ENCODE measurements around the gene TTN.

TTN gene

GRCh38 chr2:178777577-178777976 is 29.6 kb downstream of the TTN start:
- Histone ChIP-seq H3K79me2 (ENCODE audit: insufficient read depth, low read length) (no peaks in the 10 kb centered on the region), H3K4me1 (ENCODE audit: insufficient read depth, low read length, poor library complexity, severe bottlenecking) (no peaks in the 10 kb centered on the region), H3F3A (ENCODE audit: low read depth) (no peaks in the 10 kb centered on the region), H4K20me1 (ENCODE audit: insufficient read depth, low read length, poor library complexity, severe bottlenecking) (no peaks in the 10 kb centered on the region), H3K9me2 (replicated peaks; ENCODE audit: low read depth, low read length) (no peaks in the 10 kb centered on the region), H3K27me3 (ENCODE audit: insufficient read depth, low read length, poor library complexity, severe bottlenecking) (no peaks in the 10 kb centered on the region), H3K9me3 (ENCODE audit: insufficient read depth, low read depth, low read length) (no peaks in the 10 kb centered on the region), H2AFZ (ENCODE audit: low read length) (no peak overlapping the region), H3K4me2 (ENCODE audit: low read depth, low read length, poor library complexity, severe bottlenecking) (no peak overlapping the region), H3K36me3 (ENCODE audit: insufficient read depth, low read length) (no peaks in the 10 kb centered on the region), H3K9ac (ENCODE audit: low read depth, low read length, poor library complexity, severe bottlenecking) (no peak overlapping the region), H3K4me3 (ENCODE audit: low read length, poor library complexity, severe bottlenecking) (no peak overlapping the region)
- no peak for TF ChIP-seq EZH2phosphoT487 (IDR thresholded peaks at IDR 0.05; ENCODE audit: borderline replicate concordance)
- no peak for TF ChIP-seq CTCF (conservative IDR thresholded peaks at IDR 0.05; ENCODE audit: low read length)

- no peaks in the 10 kb centered on the region for H3K36me3 ChIP-seq (ENCODE audit: insufficient read depth, low read length)
- TF ChIP-seq CTCF (conservative IDR thresholded peaks at IDR 0.05; ENCODE audit: low read length) (no peak), EZH2phosphoT487 (IDR thresholded peaks at IDR 0.05; ENCODE audit: borderline replicate concordance) (no peak)
- no peak overlapping the region for H3K9ac ChIP-seq (ENCODE audit: low read depth, low read length, poor library complexity, severe bottlenecking)
- no peak overlapping the region for H3K4me3 ChIP-seq (ENCODE audit: low read length, poor library complexity, severe bottlenecking)
- no peak overlapping the region for H3K4me2 ChIP-seq (ENCODE audit: low read depth, low read length, poor library complexity, severe bottlenecking)
- no peaks in the 10 kb centered on the region for H3K27me3 ChIP-seq (ENCODE audit: insufficient read depth, low read length, poor library complexity, severe bottlenecking)
- H3K79me2 ChIP-seq (ENCODE audit: insufficient read depth, low read length), result no peaks in the 10 kb centered on the region
- no peaks in the 10 kb centered on the region for H3K4me1 ChIP-seq (ENCODE audit: insufficient read depth, low read length, poor library complexity, severe bottlenecking)
- no peaks in the 10 kb centered on the region for H3K9me3 ChIP-seq (ENCODE audit: insufficient read depth, low read depth, low read length)
- no peak overlapping the region for H2AFZ ChIP-seq (ENCODE audit: low read length)
- no peaks in the 10 kb centered on the region for H3F3A ChIP-seq (ENCODE audit: low read depth)
- H3K9me2 ChIP-seq (replicated peaks; ENCODE audit: low read depth, low read length), result no peaks in the 10 kb centered on the region
- H4K20me1 ChIP-seq (ENCODE audit: insufficient read depth, low read length, poor library complexity, severe bottlenecking), result no peaks in the 10 kb centered on the region
Observed at GRCh38 chr2:178776751-178777150, 30.5 kb downstream of the TTN start.

GRCh38 chr2:178775975-178776374 is 31.2 kb downstream of the TTN start:
- TF ChIP-seq EZH2phosphoT487 (IDR thresholded peaks at IDR 0.05; ENCODE audit: borderline replicate concordance) (no peak), CTCF (conservative IDR thresholded peaks at IDR 0.05; ENCODE audit: low read length) (no peak)
- no peaks in the 10 kb centered on the region for H3K9me3 ChIP-seq (ENCODE audit: insufficient read depth, low read depth, low read length)
- H3F3A ChIP-seq (ENCODE audit: low read depth), result no peaks in the 10 kb centered on the region
- H2AFZ ChIP-seq (ENCODE audit: low read length), result no peak overlapping the region
- H3K79me2 ChIP-seq (ENCODE audit: insufficient read depth, low read length), result no peaks in the 10 kb centered on the region
- H3K27me3 ChIP-seq (ENCODE audit: insufficient read depth, low read length, poor library complexity, severe bottlenecking), result no peaks in the 10 kb centered on the region
- no peak overlapping the region for H3K9ac ChIP-seq (ENCODE audit: low read depth, low read length, poor library complexity, severe bottlenecking)
- H3K36me3 ChIP-seq (ENCODE audit: insufficient read depth, low read length), result no peaks in the 10 kb centered on the region
- no peak overlapping the region for H3K4me2 ChIP-seq (ENCODE audit: low read depth, low read length, poor library complexity, severe bottlenecking)
- no peak overlapping the region for H3K4me3 ChIP-seq (ENCODE audit: low read length, poor library complexity, severe bottlenecking)
- H3K9me2 ChIP-seq (replicated peaks; ENCODE audit: low read depth, low read length), result no peaks in the 10 kb centered on the region
- no peaks in the 10 kb centered on the region for H4K20me1 ChIP-seq (ENCODE audit: insufficient read depth, low read length, poor library complexity, severe bottlenecking)
- no peaks in the 10 kb centered on the region for H3K4me1 ChIP-seq (ENCODE audit: insufficient read depth, low read length, poor library complexity, severe bottlenecking)
